ENCODE results near the gene CIITA.

- TF ChIP-seq CTCF (IDR thresholded peaks at IDR 0.05) (no peak), POLR2A (IDR thresholded peaks at IDR 0.05) (no peak)
Observed at GRCh38 chr16:10858203-10858602, 18.8 kb upstream of the CIITA start.

All from lower leg skin (tissue), 3 donors.